Liver (tissue), 3 donors: ENCODE data around the gene MON2.

ENCODE experiments used
- CTCF ChIP-seq: fragments of 150-350 bp; IDR thresholded peaks from 2 replicates; pipeline ENCODE4 v1.5.1; 2017; ENCODE audit warnings: improper control_type of control experiment, low read depth, low read length; ENCODE audit not compliant: missing input control
- RXRA ChIP-seq, 2 donors: IDR thresholded peaks; 2 replicates each; pipeline ENCODE4 v1.6.1; 2017 to 2018; ENCODE audit warnings: antibody characterized with exemption in 2 of 2, mild to moderate bottlenecking in 1 of 2
- donor health status: healthy.
- donor health status: healthy.

- TF ChIP-seq CTCF (no peak), RXRA (IDR thresholded peaks at IDR 0.05) (no peak)
These were observed 76.7 kb downstream of the MON2 start for GRCh38 chr12:62543324-62543723.
